H1 (cell line): ENCODE measurements around the gene SGMS1. TPM values are rescaled to one million over a fixed set of nuclear protein-coding genes. Genes with fewer than 3 reads are reported as not detected.

ENCODE experiments used
- CTCF ChIA-PET: fragments of 300-600 bp; sonication (Branson Sonifier 250); formaldehyde crosslinking; loops from one replicate; lab custom pipeline; 2021; ENCODE audit not compliant: partially characterized antibody; lab: Charles Lee
- POLR2A ChIA-PET: fragments of 300-600 bp; sonication (Branson Sonifier 250); formaldehyde crosslinking; loops from one replicate; lab custom pipeline; 2021; ENCODE audit warnings: inconsistent platforms; ENCODE audit not compliant: partially characterized antibody; lab: Charles Lee
- DNase-seq, 2 experiments: peaks; one replicate each; pipeline versions ENCODE4 v3.0.0 to v3.0.0-alpha.2; 2010 to 2022; ENCODE audit warnings: low spot score in 2 of 2, low read depth in 1 of 2, mixed read lengths in 1 of 2
- FAIRE-seq: peaks from 2 replicates; lab custom pipeline; 2011; peaks lifted over from hg19 to GRCh38; lab: Jason Lieb, UNC
- H2AFZ ChIP-seq: 2 replicates; pipeline ENCODE4 v1.8.1; 2012; ENCODE audit warnings: low read length, inconsistent platforms
- H2AK5ac ChIP-seq: 2 replicates; pipeline ENCODE4 v1.6.1; 2013; ENCODE audit warnings: low read depth, low read length
- H2BK120ac ChIP-seq: replicated peaks from 2 replicates; pipeline ENCODE3; 2013; ENCODE audit warnings: low read depth, low read length, inconsistent platforms
- H2BK12ac ChIP-seq: 2 replicates; pipeline ENCODE4 v1.6.1; 2013; ENCODE audit warnings: low read depth, low read length
- H2BK15ac ChIP-seq: 2 replicates; pipeline ENCODE4 v1.6.1; 2013; ENCODE audit warnings: low read length
- H2BK20ac ChIP-seq: 2 replicates; pipeline ENCODE4 v1.6.1; 2013; ENCODE audit warnings: low read length
- H2BK5ac ChIP-seq: 2 replicates; pipeline ENCODE4 v1.6.1; 2013; ENCODE audit warnings: low read depth, low read length
- H3K14ac ChIP-seq: 2 replicates; pipeline ENCODE4 v1.6.1; 2013; ENCODE audit warnings: inconsistent platforms; ENCODE audit not compliant: insufficient read length
- H3K18ac ChIP-seq: 2 replicates; pipeline ENCODE4 v1.6.1; 2013; ENCODE audit warnings: low read length; ENCODE audit errors: extremely low read depth
- H3K23ac ChIP-seq: 2 replicates; pipeline ENCODE4 v1.6.1; 2013; ENCODE audit warnings: inconsistent platforms; ENCODE audit not compliant: insufficient read length
- H3K23me2 ChIP-seq: 2 replicates; pipeline ENCODE4 v1.6.1; 2013; ENCODE audit warnings: low read depth, low read length
- H3K27ac ChIP-seq: 2 replicates; pipeline ENCODE4 v1.6.1; 2011; ENCODE audit warnings: low read depth, low read length, inconsistent platforms
- H3K27me3 ChIP-seq, 4 experiments: replicated peaks in 1 of 4; 1 replicate in 1 of 4; 2 replicates in 3 of 4; pipeline versions ENCODE4 v1.6.1 to v1.8.1; 2011 to 2013; ENCODE audit warnings: low read length in 3 of 4, mild to moderate bottlenecking in 3 of 4, inconsistent platforms in 2 of 4, mixed read lengths in 2 of 4, moderate library complexity in 1 of 4; ENCODE audit not compliant: control insufficient read depth in 3 of 4, insufficient read depth in 3 of 4; ENCODE audit errors: extremely low read depth in 1 of 4
- H3K36me3 ChIP-seq, 4 experiments: 2 replicates each; pipeline versions ENCODE4 v1.6.1 to v1.8.1; 2011 to 2013; ENCODE audit warnings: mild to moderate bottlenecking in 4 of 4, low read length in 3 of 4, moderate library complexity in 2 of 4, control low read depth in 1 of 4, inconsistent platforms in 1 of 4; ENCODE audit not compliant: insufficient read depth in 4 of 4, control insufficient read depth in 2 of 4
- H3K4ac ChIP-seq: replicated peaks from 2 replicates; pipeline ENCODE3; 2013; ENCODE audit warnings: low read length, low read depth, mixed read lengths, inconsistent platforms; ENCODE audit not compliant: insufficient read length
- H3K4me1 ChIP-seq, 4 experiments: replicated peaks in 1 of 4; 1 replicate in 1 of 4; 2 replicates in 3 of 4; pipeline versions ENCODE4 v1.6.1 to v1.8.1; 2011 to 2013; ENCODE audit warnings: low read length in 3 of 4, inconsistent platforms in 2 of 4, mixed read lengths in 1 of 4; ENCODE audit not compliant: insufficient read depth in 4 of 4, control insufficient read depth in 3 of 4
- H3K4me2 ChIP-seq, 2 experiments: 2 replicates each; pipeline versions ENCODE4 v1.6.1 to v1.8.1; 2011 to 2013; ENCODE audit warnings: low read depth in 2 of 2, low read length in 2 of 2, control low read depth in 1 of 2, inconsistent platforms in 1 of 2, mild to moderate bottlenecking in 1 of 2; ENCODE audit not compliant: insufficient read depth in 1 of 2
- H3K4me3 ChIP-seq, 4 experiments: fragments of 200-600, 300-600 bp in 1 of 4; sonication (generic), shearing (Covaris generic), sonication (Bioruptor Twin) in 1 of 4; 2 replicates each; pipeline versions ENCODE4 v1.5.1 to v1.8.1; 2011 to 2016; ENCODE audit warnings: low read length in 4 of 4, low read depth in 3 of 4, control low read depth in 2 of 4, inconsistent platforms in 2 of 4, mild to moderate bottlenecking in 2 of 4, mixed read lengths in 1 of 4, moderate library complexity in 1 of 4; ENCODE audit not compliant: insufficient read depth in 2 of 4; ENCODE audit errors: extremely low read depth in 1 of 4
- H3K56ac ChIP-seq: replicated peaks from 2 replicates; pipeline ENCODE3; 2013; ENCODE audit warnings: low read depth, mild to moderate bottlenecking, mixed read lengths, low read length, inconsistent platforms; ENCODE audit not compliant: insufficient read length
- H3K79me1 ChIP-seq: 2 replicates; pipeline ENCODE4 v1.6.1; 2013; ENCODE audit warnings: low read depth, low read length, control low read depth
- H3K79me2 ChIP-seq, 2 experiments: 2 replicates each; pipeline versions ENCODE4 v1.6.1 to v1.8.1; 2012 to 2013; ENCODE audit warnings: low read length in 2 of 2, mild to moderate bottlenecking in 2 of 2, inconsistent platforms in 1 of 2; ENCODE audit not compliant: insufficient read depth in 2 of 2, control insufficient read depth in 1 of 2
- H3K9ac ChIP-seq, 4 experiments: replicated peaks in 1 of 4; 1 replicate in 1 of 4; 2 replicates in 3 of 4; pipeline versions ENCODE4 v1.6.1 to v1.8.1; 2011 to 2013; ENCODE audit warnings: low read depth in 3 of 4, low read length in 3 of 4, control low read depth in 2 of 4, mild to moderate bottlenecking in 2 of 4, moderate library complexity in 2 of 4, inconsistent platforms in 1 of 4; ENCODE audit errors: extremely low read depth in 1 of 4
- H3K9me3 ChIP-seq, 2 experiments: 2 replicates each; pipeline versions ENCODE4 v1.6.1 to v1.8.1; 2012 to 2013; ENCODE audit warnings: mild to moderate bottlenecking in 2 of 2, moderate library complexity in 2 of 2, control low read depth in 1 of 2, inconsistent platforms in 1 of 2, low read depth in 1 of 2, low read length in 1 of 2, mixed read lengths in 1 of 2; ENCODE audit not compliant: insufficient read depth in 2 of 2
- H4K20me1 ChIP-seq, 2 experiments: replicated peaks in 1 of 2; 2 replicates each; pipeline versions ENCODE3 to v1.8.1; 2011 to 2013; ENCODE audit warnings: inconsistent platforms in 2 of 2, low read length in 2 of 2, mild to moderate bottlenecking in 1 of 2; ENCODE audit not compliant: insufficient read depth in 2 of 2, control insufficient read depth in 1 of 2
- H4K5ac ChIP-seq: 2 replicates; pipeline ENCODE4 v1.6.1; 2013; ENCODE audit warnings: low read length, low read depth, mixed read lengths, inconsistent platforms; ENCODE audit not compliant: insufficient read length
- H4K8ac ChIP-seq: 2 replicates; pipeline ENCODE4 v1.8.0; 2013; ENCODE audit warnings: mild to moderate bottlenecking, moderate library complexity, low read length, inconsistent platforms; ENCODE audit not compliant: insufficient read depth; ENCODE audit errors: extremely low read depth
- H4K91ac ChIP-seq: replicated peaks from 2 replicates; pipeline ENCODE3; 2013; ENCODE audit warnings: low read length, mixed read lengths, inconsistent platforms; ENCODE audit not compliant: insufficient read length
- ASH2L ChIP-seq: fragments of 200-600, 300-600 bp; sonication (generic); IDR thresholded peaks from one replicate; pipeline ENCODE4 v1.7.1; 2017; ENCODE audit warnings: low read length
- CBX8 ChIP-seq: fragments of 300-800, 300-1000 bp; sonication (generic); IDR thresholded peaks from 2 replicates; pipeline ENCODE4 v1.7.1; 2016; ENCODE audit warnings: low read depth, low read length, borderline replicate concordance
- HDAC2 ChIP-seq, 2 experiments: fragments of 300-600 bp in 1 of 2; sonication (generic) in 1 of 2; IDR thresholded peaks; 2 replicates each; pipeline ENCODE4 v1.6.1; 2011 to 2012; ENCODE audit warnings: low read depth in 2 of 2, low read length in 2 of 2, mild to moderate bottlenecking in 2 of 2, moderate library complexity in 2 of 2, borderline replicate concordance in 1 of 2, inconsistent platforms in 1 of 2
- MAFK ChIP-seq: IDR thresholded peaks from 2 replicates; pipeline ENCODE4 v1.6.1; 2012; ENCODE audit warnings: low read depth, mild to moderate bottlenecking, improper control_type of control experiment, low read length
- NANOG ChIP-seq: IDR thresholded peaks from 2 replicates; pipeline ENCODE4 v1.6.1; 2011; ENCODE audit warnings: low read length, low read depth, mild to moderate bottlenecking, inconsistent platforms; ENCODE audit not compliant: insufficient read depth, poor library complexity, severe bottlenecking
- NRF1 ChIP-seq: IDR thresholded peaks from 2 replicates; pipeline ENCODE4 v1.6.1; 2011; ENCODE audit warnings: mild to moderate bottlenecking, low read depth, low read length, improper control_type of control experiment
- POU5F1 ChIP-seq: IDR thresholded peaks from 2 replicates; pipeline ENCODE4 v1.6.1; 2011; ENCODE audit warnings: low read depth, mild to moderate bottlenecking, low read length, moderate library complexity
- SP1 ChIP-seq: IDR thresholded peaks from 2 replicates; pipeline ENCODE4 v1.6.1; 2011; ENCODE audit warnings: low read depth, low read length
- SRF ChIP-seq: IDR thresholded peaks from 2 replicates; pipeline ENCODE4 v1.6.1; 2011; ENCODE audit warnings: mild to moderate bottlenecking, low read depth, low read length, moderate library complexity
- SUZ12 ChIP-seq: fragments of 200-600 bp; sonication (generic); IDR thresholded peaks from 2 replicates; pipeline ENCODE4 v1.6.1; 2012; ENCODE audit warnings: mild to moderate bottlenecking, inconsistent platforms, low read length, moderate library complexity, mixed read lengths
- TAF7 ChIP-seq: optimal IDR thresholded peaks from 2 replicates; pipeline ENCODE3; 2011; ENCODE audit warnings: low read depth, mild to moderate bottlenecking, inconsistent platforms, low read length, moderate library complexity, borderline replicate concordance
- TCF12 ChIP-seq: IDR thresholded peaks from 2 replicates; pipeline ENCODE4 v1.6.1; 2011; ENCODE audit warnings: low read depth, mild to moderate bottlenecking, low read length
- WGBS, 2 experiments: shearing (Covaris generic) in 1 of 2; methylation state at CpG; one replicate each; pipeline versions ENCODE4 v1.1.6 to v1.1.7; 2013 to 2015; ENCODE audit warnings: low lambda C conversion rate in 2 of 2, mixed read lengths in 2 of 2, inconsistent platforms in 1 of 2, low coverage in 1 of 2, missing lambda C conversion rate in 1 of 2; ENCODE audit not compliant: insufficient replicate concordance in 2 of 2, insufficient coverage in 1 of 2, insufficient read length in 1 of 2; ENCODE audit errors: extremely low coverage in 1 of 2, missing lambda C conversion rate in 1 of 2; 5-methylcytosine and 5-hydroxymethylcytosine counted together
- polyA plus RNA-seq, 7 experiments: library from polyadenylated mRNA; depleted of rRNA in 3 of 7; stranded (reverse) in 5 of 7; unstranded in 2 of 7; fragments of >200 nt in 5 of 7; fragments of 200-250 nt in 2 of 7; gene quantifications; 1 replicate in 5 of 7; 2 replicates in 1 of 7; 4 replicates in 1 of 7; pipeline versions ENCODE4 v1.2.1 to v1.2.3, GENCODE V29; 2011 to 2013; ENCODE audit warnings: missing spikeins in 2 of 7, mixed read lengths in 2 of 7
- total RNA-seq: library from RNA; stranded (reverse); fragmentation: NEBNext Ultra II Directional; extraction: Animal tissue kit (Norgen Biotek cat#: 25700); gene quantifications from 2 replicates; pipeline ENCODE4 v1.2.1, GENCODE V29; 2021

Gene SGMS1
- total and polyA plus RNA-seq, 2 of the 8 experiments (the other 6 are each of a cell fraction or from before 2014, with no cell fraction given): 6.0 to 15.6 TPM

DNA sequence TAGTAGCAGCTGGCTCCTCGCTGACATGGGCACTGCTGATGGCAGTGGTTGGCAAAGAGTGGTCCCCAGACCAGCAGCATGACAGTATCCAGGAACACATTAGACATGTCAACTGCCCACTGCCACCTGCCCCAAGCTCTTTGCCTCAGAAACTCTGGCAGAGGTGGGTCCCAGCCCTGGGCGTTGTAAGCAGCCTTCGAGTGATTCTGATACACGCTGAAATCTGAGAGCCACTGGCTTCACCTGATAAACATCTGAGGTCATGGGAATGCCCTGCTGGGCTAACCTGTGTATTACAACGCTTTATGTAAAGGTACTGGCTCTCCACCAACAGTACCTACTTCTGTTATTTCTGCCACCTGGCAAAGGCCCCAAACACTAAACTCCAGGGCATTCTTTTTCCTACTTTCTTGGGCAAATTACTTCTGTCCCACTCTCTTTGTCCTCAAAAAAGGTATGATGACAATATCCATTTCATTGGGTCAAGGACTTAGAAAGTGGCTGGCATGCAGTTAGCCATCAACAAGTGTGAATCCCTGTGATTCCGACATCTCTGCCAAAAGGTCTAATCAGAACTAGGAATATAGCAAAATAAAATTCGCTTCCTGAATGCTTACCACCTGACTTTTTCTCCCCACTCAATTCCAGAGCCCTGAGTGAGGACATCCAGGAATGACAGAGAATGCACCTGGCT lies 9.2 kb downstream of the SGMS1 start:
- H3K23me2 ChIP-seq: no peaks in the 10 kb centered on the region; the same call in none of the 2 replicates
- peak overlapping the region; percentile 72 for H2BK12ac ChIP-seq
- no peak overlapping the region for H3K27ac ChIP-seq
- H2AK5ac ChIP-seq: 0 out of 2 replicates have a peak overlapping the region, but pooled peaks have one; percentile 1
- H2BK120ac ChIP-seq: no peak overlapping the region
- peaks cover 16% of the 10 kb centered on the region for H3K79me1 ChIP-seq
- H3K36me3 ChIP-seq: no peaks in the 10 kb centered on the region
- H3K4ac ChIP-seq: no peak overlapping the region
- H3K56ac ChIP-seq: no peak overlapping the region
- peaks cover 0 to 10% of the 10 kb centered on the region in 2 experiments for H4K20me1 ChIP-seq
- no peak overlapping the region for H3K4me3 ChIP-seq
- no peak overlapping the region for H4K5ac ChIP-seq
- WGBS, 2 experiments: 60% methylated on average over 6 of the region's 7 CpGs; no CpG with 5 or more reads in 1 of the 2 experiments
- H4K91ac ChIP-seq: no peak overlapping the region
- peaks cover 6 to 30% (median 16%) of the 10 kb centered on the region in 4 experiments for H3K4me1 ChIP-seq
- no peaks in the 10 kb centered on the region for H3K9me3 ChIP-seq
- no peak overlapping the region for H2BK15ac ChIP-seq
- no peak overlapping the region for H3K14ac ChIP-seq
- DNase-seq: peak in 1 of 2 experiments; percentile 66
- no peak overlapping the region for H4K8ac ChIP-seq
- no peak overlapping the region for H3K18ac ChIP-seq
- H3K4me2 ChIP-seq: peak overlapping the region in 1 of 2 experiments; percentile 10; a peak in 1 of 4 replicates
- ChIA-PET CTCF (interaction anchor here (0.6 to 4.1 kb wide), 27 partner anchors 7 to 257 kb away, joined by 3 to 30 read pairs (median 4); no protein-coding TSS in a partner anchor), POLR2A (interaction anchor here (1.3 kb wide), 1 partner anchor 10 kb away, joined by 3 read pairs; no protein-coding TSS in a partner anchor)
- H2BK5ac ChIP-seq: no peak overlapping the region
- no peak overlapping the region for H2AFZ ChIP-seq
- H3K27me3 ChIP-seq: no peaks in the 10 kb centered on the region
- H3K23ac ChIP-seq: no peak overlapping the region
- H3K9ac ChIP-seq: no peak overlapping the region
- H3K79me2 ChIP-seq: peaks cover 7 to 89% of the 10 kb centered on the region in 2 experiments
- peak overlapping the region; percentile 82; the same call in 1 of the 2 replicates for H2BK20ac ChIP-seq
- peak; percentile 90 for FAIRE-seq
- no peak for TF ChIP-seq POU5F1
- TF ChIP-seq ASH2L: no peak
- no peak for TF ChIP-seq TCF12
- TF ChIP-seq CBX8: no peak
- no peak for TF ChIP-seq NRF1
- TF ChIP-seq SRF: no peak
- TF ChIP-seq NANOG: no peak
- no peak for TF ChIP-seq MAFK
- TF ChIP-seq TAF7: no peak
- TF ChIP-seq SUZ12: no peak
- no peak for TF ChIP-seq SP1
- TF ChIP-seq HDAC2 (IDR thresholded peaks at IDR 0.05; ENCODE audit: borderline replicate concordance in 1 of 2, low read depth in 2 of 2, low read length in 2 of 2): no peak
